Fibroblast of lung (primary cell): ENCODE results near the gene SSH2. TPM values are rescaled to one million over a fixed set of nuclear protein-coding genes. Genes with fewer than 3 reads are reported as not detected.

ENCODE experiments used
- DNase-seq, 2 donors: peaks; one replicate each; pipeline versions ENCODE4 v3.0.0 to v3.0.0-alpha.2; 2010; ENCODE audit warnings: low read depth in 2 of 2
- H2AFZ ChIP-seq: 2 replicates; pipeline ENCODE4 v1.5.1; 2012; ENCODE audit warnings: low read length, control low read depth, inconsistent platforms
- H3K27ac ChIP-seq: 2 replicates; pipeline ENCODE4 v1.5.1; 2011; ENCODE audit warnings: low read length, control low read depth; ENCODE audit not compliant: insufficient read depth
- H3K27me3 ChIP-seq: 2 replicates; pipeline ENCODE4 v1.5.1; 2011; ENCODE audit warnings: mild to moderate bottlenecking, low read length; ENCODE audit not compliant: control insufficient read depth, insufficient read depth
- H3K36me3 ChIP-seq: 2 replicates; pipeline ENCODE4 v1.5.1; 2011; ENCODE audit warnings: low read length; ENCODE audit not compliant: control insufficient read depth, insufficient read depth
- H3K4me1 ChIP-seq: 2 replicates; pipeline ENCODE4 v1.5.1; 2011; ENCODE audit warnings: low read length; ENCODE audit not compliant: control insufficient read depth, insufficient read depth; ENCODE audit errors: extremely low read depth
- H3K4me2 ChIP-seq: 2 replicates; pipeline ENCODE4 v1.5.1; 2011; ENCODE audit warnings: low read length, control low read depth; ENCODE audit not compliant: insufficient read depth; ENCODE audit errors: extremely low read depth
- H3K4me3 ChIP-seq, 4 experiments: fragments of 200-600 bp in 1 of 4; sonication (generic) in 1 of 4; replicated peaks in 1 of 4; 2 replicates each; pipeline ENCODE4 v1.5.1; 2011 to 2016; ENCODE audit warnings: low read length in 4 of 4, low read depth in 3 of 4, mild to moderate bottlenecking in 3 of 4, control low read depth in 2 of 4, inconsistent platforms in 1 of 4, mixed read lengths in 1 of 4; ENCODE audit not compliant: insufficient read depth in 1 of 4; ENCODE audit errors: control extremely low read depth in 1 of 4
- H3K79me2 ChIP-seq: 2 replicates; pipeline ENCODE4 v1.5.1; 2012; ENCODE audit warnings: mild to moderate bottlenecking, low read length, inconsistent platforms; ENCODE audit not compliant: control insufficient read depth, insufficient read depth
- H3K9ac ChIP-seq: 2 replicates; pipeline ENCODE4 v1.5.1; 2011; ENCODE audit warnings: mild to moderate bottlenecking, low read length, control low read depth; ENCODE audit not compliant: insufficient read depth
- H3K9me3 ChIP-seq: 2 replicates; pipeline ENCODE4 v1.5.1; 2012; ENCODE audit warnings: low read depth, low read length; ENCODE audit not compliant: control insufficient read depth, insufficient read depth
- H4K20me1 ChIP-seq: 2 replicates; pipeline ENCODE4 v1.5.1; 2011; ENCODE audit warnings: low read length; ENCODE audit not compliant: control insufficient read depth, insufficient read depth; ENCODE audit errors: extremely low read depth
- CTCF ChIP-seq, 2 donors: IDR thresholded peaks in 1 of 2; conservative IDR thresholded peaks in 1 of 2; 1 replicate in 1 of 2; 2 replicates in 1 of 2; pipeline ENCODE4 v1.5.1; 2011 to 2012; ENCODE audit warnings: low read length in 2 of 2, control low read depth in 1 of 2, inconsistent platforms in 1 of 2, low read depth in 1 of 2, mild to moderate bottlenecking in 1 of 2
- EZH2 ChIP-seq: IDR thresholded peaks from 2 replicates; pipeline ENCODE4 v1.5.1; 2012; ENCODE audit warnings: low read length, control low read depth, mild to moderate bottlenecking; ENCODE audit errors: missing control alignments
- polyA plus RNA-seq, 2 donors: library from polyadenylated mRNA; depleted of rRNA in 1 of 2; stranded (reverse) in 1 of 2; unstranded in 1 of 2; fragments of >200 nt; gene quantifications; 2 replicates each; pipeline ENCODE4 v1.2.1, GENCODE V29; 2011 to 2012; ENCODE audit warnings: missing spikeins in 1 of 2
- total RNA-seq: library from RNA; depleted of rRNA; stranded (reverse); fragments of >200 nt; gene quantifications from 2 replicates; pipeline ENCODE4 v1.2.1, GENCODE V29; 2014

The SSH2 gene
- total and polyA plus RNA-seq, 2 donors (not counting 1 experiment from before 2014, with no cell fraction given) = 21.0 to 30.2 TPM

GRCh38 chr17:29948448-29949215 lies 18.6 kb upstream of the SSH2 start:
- H3K4me1 ChIP-seq = no peaks in the 10 kb centered on the region
- no peak overlapping the region for H3K9ac ChIP-seq
- H3K27me3 ChIP-seq = no peaks in the 10 kb centered on the region
- H3K4me3 ChIP-seq = no peak overlapping the region
- H3K9me3 ChIP-seq = no peaks in the 10 kb centered on the region
- no peak overlapping the region for H3K4me2 ChIP-seq
- TF ChIP-seq EZH2 (no peak), CTCF (conservative IDR thresholded peaks at IDR 0.05 in 1 of 2, IDR thresholded peaks at IDR 0.05 in 1 of 2; ENCODE audit: low read depth in 1 of 2, low read length in 2 of 2) (no peak)
- no peaks in the 10 kb centered on the region for H3K79me2 ChIP-seq
- H3K36me3 ChIP-seq = no peaks in the 10 kb centered on the region
- H3K27ac ChIP-seq = no peak overlapping the region
- DNase-seq = no peak
- no peak overlapping the region for H2AFZ ChIP-seq
- no peaks in the 10 kb centered on the region for H4K20me1 ChIP-seq

GRCh38 chr17:29945281-29945680 lies 15.3 kb upstream of the SSH2 start:
- Histone ChIP-seq H3K4me1 (no peaks in the 10 kb centered on the region), H3K4me3 (no peak overlapping the region), H3K4me2 (no peak overlapping the region), H3K9me3 (no peaks in the 10 kb centered on the region), H3K27ac (no peak overlapping the region), H3K27me3 (no peaks in the 10 kb centered on the region), H3K79me2 (no peaks in the 10 kb centered on the region), H3K9ac (no peak overlapping the region), H2AFZ (no peak overlapping the region), H4K20me1 (no peaks in the 10 kb centered on the region), H3K36me3 (no peaks in the 10 kb centered on the region)
- TF ChIP-seq CTCF (conservative IDR thresholded peaks at IDR 0.05 in 1 of 2, IDR thresholded peaks at IDR 0.05 in 1 of 2; ENCODE audit: low read depth in 1 of 2, low read length in 2 of 2) = no peak
- no peak for TF ChIP-seq EZH2
- DNase-seq = no peak

- H3K36me3 ChIP-seq = no peaks in the 10 kb centered on the region
- no peak within 1 kb of the TSS for H3K4me2 ChIP-seq
- H3K27ac ChIP-seq = no peak within 1 kb of the TSS
- no peak within 1 kb of the TSS for H2AFZ ChIP-seq
- H3K9me3 ChIP-seq = no peaks in the 10 kb centered on the region
- no peak within 1 kb of the TSS for H3K9ac ChIP-seq
- no peaks in the 10 kb centered on the region for H3K27me3 ChIP-seq
- no peak within 1 kb of the TSS for H3K4me3 ChIP-seq
- H4K20me1 ChIP-seq = no peaks in the 10 kb centered on the region
- TF ChIP-seq EZH2 = no peak
- no peak for TF ChIP-seq CTCF (conservative IDR thresholded peaks at IDR 0.05 in 1 of 2, IDR thresholded peaks at IDR 0.05 in 1 of 2; ENCODE audit: low read depth in 1 of 2, low read length in 2 of 2)
- H3K4me1 ChIP-seq = no peaks in the 10 kb centered on the region
- no peak for DNase-seq
- no peaks in the 10 kb centered on the region for H3K79me2 ChIP-seq
Measured at GRCh38 chr17:29941334-29941733, 11.3 kb upstream of the SSH2 start, which contains the start of gene EFCAB5. Gene EFCAB5, plus strand, starts transcription at chr17:29941634. Its CDS starts 163 bp downstream, at chr17:29941797.
